CD4-positive, alpha-beta memory T cell (primary cell): Measurements from ENCODE around the gene MYPOP. TPM values are rescaled to one million over a fixed set of nuclear protein-coding genes. Genes with fewer than 3 reads are reported as not detected.
A peak's percentile ranks its signal among the peaks of the same experiment; 100 is the strongest.

Experiments used
- CTCF ChIA-PET: fragments of 350-600 bp; sonication (Branson Sonifier 250); formaldehyde crosslinking; loops from one replicate; lab custom pipeline; 2021; ENCODE audit warnings: inconsistent platforms; ENCODE audit not compliant: partially characterized antibody; lab: Charles Lee
- POLR2A ChIA-PET: fragments of 350-600 bp; sonication (Branson Sonifier 250); formaldehyde crosslinking; loops from one replicate; lab custom pipeline; 2021; ENCODE audit not compliant: partially characterized antibody; lab: Charles Lee
- DNase-seq, 5 donors: peaks; one replicate each; pipeline versions ENCODE4 v3.0.0 to v3.0.0-alpha.2; 2020 to 2022; ENCODE audit warnings: mixed read lengths in 1 of 5
- H3K27ac ChIP-seq: one replicate; pipeline ENCODE4 v1.7.0; 2013; ENCODE audit warnings: low read depth, low read length
- H3K27me3 ChIP-seq: 2 replicates; pipeline ENCODE4 v1.7.0; 2013; ENCODE audit warnings: mild to moderate bottlenecking, low read length, moderate library complexity; ENCODE audit not compliant: insufficient read depth
- H3K36me3 ChIP-seq: 2 replicates; pipeline ENCODE4 v1.7.0; 2013; ENCODE audit warnings: mild to moderate bottlenecking, low read length, moderate library complexity; ENCODE audit not compliant: insufficient read depth
- H3K4me1 ChIP-seq: 2 replicates; pipeline ENCODE4 v1.7.0; 2013; ENCODE audit warnings: mild to moderate bottlenecking, low read length, moderate library complexity; ENCODE audit not compliant: insufficient read depth
- H3K4me3 ChIP-seq, 2 donors: one replicate each; pipeline ENCODE4 v1.7.0; 2013; ENCODE audit warnings: low read length in 2 of 2, mild to moderate bottlenecking in 1 of 2
- H3K9me3 ChIP-seq, 2 donors: one replicate each; pipeline ENCODE4 v1.7.0; 2013; ENCODE audit warnings: low read length in 2 of 2, control low read depth in 1 of 2; ENCODE audit not compliant: control insufficient read depth in 1 of 2
- H3K27ac Mint-ChIP-seq, 7 donors: one replicate each; pipeline ENCODE4 v1.8.0; 2020 to 2021; ENCODE audit warnings: mixed read lengths in 7 of 7, mild to moderate bottlenecking in 6 of 7, inconsistent platforms in 3 of 7, moderate library complexity in 3 of 7
- H3K27me3 Mint-ChIP-seq, 2 donors: one replicate each; pipeline ENCODE4 v1.8.0; 2020 to 2021; ENCODE audit warnings: mixed read lengths in 2 of 2
- H3K36me3 Mint-ChIP-seq, 2 donors: one replicate each; pipeline ENCODE4 v1.8.0; 2020 to 2021; ENCODE audit warnings: mixed read lengths in 2 of 2, inconsistent platforms in 1 of 2, mild to moderate bottlenecking in 1 of 2
- H3K4me1 Mint-ChIP-seq, 4 donors: one replicate each; pipeline ENCODE4 v1.8.0; 2020 to 2021; ENCODE audit warnings: mixed read lengths in 4 of 4, mild to moderate bottlenecking in 1 of 4
- H3K4me3 Mint-ChIP-seq, 8 donors: one replicate each; pipeline ENCODE4 v1.8.0; 2020 to 2021; ENCODE audit warnings: mixed read lengths in 8 of 8, mild to moderate bottlenecking in 7 of 8, moderate library complexity in 6 of 8, inconsistent platforms in 3 of 8
- H3K9me3 Mint-ChIP-seq, 8 donors: one replicate each; pipeline ENCODE4 v1.8.0; 2020 to 2021; ENCODE audit warnings: mixed read lengths in 8 of 8, mild to moderate bottlenecking in 5 of 8, inconsistent platforms in 3 of 8, moderate library complexity in 1 of 8
- intact Hi-C: fragments of 100-400 bp; cut with micrococcal nuclease; formaldehyde crosslinking; loops from one replicate; pipeline ENCODE4 v1.15.1; 2023
- polyA plus RNA-seq, 2 donors: library from polyadenylated mRNA; unstranded; fragments of 300-500 nt; fragmentation: Illumina TruSeq; gene quantifications; one replicate each; pipeline ENCODE4 v1.2.3, GENCODE V29; 2021
- total RNA-seq, 2 experiments: library from RNA; stranded (reverse); gene quantifications; one replicate each; pipeline ENCODE4 v1.2.3, GENCODE V29; 2021

The MYPOP gene
- total and polyA plus RNA-seq, 4 experiments from 2014 or later, result 0.10 to 15.1 (median 6.9) TPM

- Mint-ChIP-seq H3K36me3 (peaks cover 4 to 17% of the 10 kb centered on the region in 2 donors), H3K4me3 (peak overlapping the region; percentile 29 to 98 (median 98)), H3K27ac (peak overlapping the region; percentile 97 to 99 (median 99)), H3K9me3 (no peaks in the 10 kb centered on the region), H3K4me1 (peaks cover 10 to 32% (median 18%) of the 10 kb centered on the region in 4 donors), H3K27me3 (no peaks in the 10 kb centered on the region)
- POLR2A ChIA-PET, result interaction anchor here (1.3 to 4.8 kb wide), 3 partner anchors 15 to 408 kb away, joined by 3 to 83 read pairs (median 47); partner anchors contain the start of genes FOXA3, MYPOP and SYMPK
- H3K27ac ChIP-seq, result peak overlapping the region; percentile 68
- peak overlapping the region; percentile 65 to 71 for H3K4me3 ChIP-seq
- CTCF ChIA-PET, result interaction anchor here (1.5 kb wide), 1 partner anchor 16 kb away, joined by 10 read pairs; the partner anchor contains the start of gene MYPOP
- no peaks in the 10 kb centered on the region for H3K36me3 ChIP-seq
- H3K9me3 ChIP-seq, result no peaks in the 10 kb centered on the region
- DNase-seq, result no peak
- intact Hi-C loops, result loop anchor here (2.0 to 5.0 kb wide), 2 partner anchors 380 to 1595 kb away; partner anchors contain the start of genes KPTN and VASP
- H3K4me1 ChIP-seq, result peaks cover 38% of the 10 kb centered on the region
- no peaks in the 10 kb centered on the region for H3K27me3 ChIP-seq
Observed at GRCh38 chr19:45887200-45887710, 15.2 kb downstream of the MYPOP start.

GRCh38 chr19:45886427-45887199 lies 15.8 kb downstream of the MYPOP start:
- no peaks in the 10 kb centered on the region for H3K9me3 Mint-ChIP-seq
- Histone ChIP-seq H3K4me1 (peaks cover 40% of the 10 kb centered on the region), H3K36me3 (no peaks in the 10 kb centered on the region), H3K27me3 (no peaks in the 10 kb centered on the region), H3K27ac (peak overlapping the region; percentile 68), H3K4me3 (peak overlapping the region; percentile 65 to 71), H3K9me3 (no peaks in the 10 kb centered on the region)
- CTCF ChIA-PET, result interaction anchor here (0.6 to 1.5 kb wide), 4 partner anchors 16 to 408 kb away, joined by 3 to 10 read pairs (median 7); partner anchors contain the start of genes FOXA3, MYPOP, SIX5 and SYMPK
- H3K27me3 Mint-ChIP-seq, result peaks cover 0 to under 1% of the 10 kb centered on the region in 2 donors
- peaks cover 11 to 36% (median 19%) of the 10 kb centered on the region in 4 donors for H3K4me1 Mint-ChIP-seq
- POLR2A ChIA-PET, result interaction anchor here (0.8 to 4.8 kb wide), 14 partner anchors 9 to 1597 kb away, joined by 3 to 83 read pairs (median 4); partner anchors contain the start of genes CCDC61, FBXO46, FOXA3 and MYPOP
- intact Hi-C loops, result loop anchor here (1.0 to 5.0 kb wide), 6 partner anchors 16 to 1596 kb away; partner anchors contain the start of genes CCDC61, KPTN, MYPOP and SYMPK
- peaks cover 4 to 17% of the 10 kb centered on the region in 2 donors for H3K36me3 Mint-ChIP-seq
- peak overlapping the region; percentile 94 to 98 (median 98) for H3K4me3 Mint-ChIP-seq
- peak overlapping the region; percentile 97 to 99 (median 99) for H3K27ac Mint-ChIP-seq
- peak; percentile 87 to 93 (median 91) for DNase-seq

GRCh38 chr19:45885556-45886426 lies 16.6 kb downstream of the MYPOP start, which contains the start of gene IRF2BP1:
Gene IRF2BP1, minus strand, starts transcription at chr19:45886141. Its CDS starts 367 bp downstream, at chr19:45885774.
- peaks cover 4 to 17% of the 10 kb centered on the region in 2 donors for H3K36me3 Mint-ChIP-seq
- ChIA-PET CTCF (interaction anchor here (0.6 to 4.2 kb wide), 8 partner anchors 16 to 407 kb away, joined by 3 to 38 read pairs (median 7); partner anchors contain the start of genes FOXA3, MYPOP, SIX5 and SYMPK), POLR2A (interaction anchor here (0.8 to 4.8 kb wide), 16 partner anchors 9 to 1598 kb away, joined by 3 to 83 read pairs (median 4); partner anchors contain the start of genes CCDC61, FBXO46, FOXA3 and MYPOP)
- peaks cover 0 to 3% of the 10 kb centered on the region in 2 donors for H3K27me3 Mint-ChIP-seq
- peak within 1 kb of the TSS; percentile 65 to 71 for H3K4me3 ChIP-seq
- H3K27me3 ChIP-seq, result no peaks in the 10 kb centered on the region
- intact Hi-C loops, result loop anchor here (1.0 to 5.0 kb wide), 6 partner anchors 17 to 1597 kb away; partner anchors contain the start of genes CCDC61, KPTN, MYPOP and SYMPK
- no peaks in the 10 kb centered on the region for H3K9me3 ChIP-seq
- no peaks in the 10 kb centered on the region for H3K9me3 Mint-ChIP-seq
- DNase-seq, result peak; percentile 88 to 95 (median 91)
- peak within 1 kb of the TSS; percentile 97 to 99 (median 99) for H3K27ac Mint-ChIP-seq
- no peaks in the 10 kb centered on the region for H3K36me3 ChIP-seq
- peak within 1 kb of the TSS; percentile 68 for H3K27ac ChIP-seq
- peaks cover 40% of the 10 kb centered on the region for H3K4me1 ChIP-seq
- H3K4me3 Mint-ChIP-seq, result peak within 1 kb of the TSS; percentile 94 to 98 (median 98)
- H3K4me1 Mint-ChIP-seq, result peaks cover 12 to 39% (median 22%) of the 10 kb centered on the region in 4 donors

- Mint-ChIP-seq H3K27me3 (peaks cover 0 to 3% of the 10 kb centered on the region in 2 donors), H3K9me3 (no peaks in the 10 kb centered on the region), H3K4me3 (peak overlapping the region; percentile 10 to 75 (median 58)), H3K36me3 (peaks cover 4 to 13% of the 10 kb centered on the region in 2 donors), H3K27ac (peak overlapping the region in 2 of 7 donors; percentile 36 to 68), H3K4me1 (peaks cover 12 to 39% (median 22%) of the 10 kb centered on the region in 4 donors)
- POLR2A ChIA-PET, result interaction anchor here (0.8 to 4.8 kb wide), 8 partner anchors 8 to 193 kb away, joined by 3 to 83 read pairs (median 4); partner anchors contain the start of genes CCDC61, FOXA3, MYPOP and QPCTL
- Histone ChIP-seq H3K27ac (peak overlapping the region; percentile 68), H3K9me3 (no peaks in the 10 kb centered on the region), H3K4me1 (peaks cover 40% of the 10 kb centered on the region), H3K4me3 (peak overlapping the region in 1 of 2 donors; percentile 65), H3K36me3 (no peaks in the 10 kb centered on the region), H3K27me3 (no peaks in the 10 kb centered on the region)
- CTCF ChIA-PET, result interaction anchor here (1.2 to 4.2 kb wide), 4 partner anchors 15 to 67 kb away, joined by 3 to 38 read pairs (median 14); partner anchors contain the start of genes FOXA3, MYPOP and SYMPK
- intact Hi-C loops, result loop anchor here (5.0 kb wide), 1 partner anchor 1597 kb away; the partner anchor contains the start of gene KPTN
- no peak for DNase-seq
Observed at GRCh38 chr19:45884682-45885555, 17.5 kb downstream of the MYPOP start.

GRCh38 chr19:45883881-45884681 lies 18.3 kb downstream of the MYPOP start:
- Mint-ChIP-seq H3K4me1 (peaks cover 12 to 39% (median 22%) of the 10 kb centered on the region in 4 donors), H3K9me3 (no peaks in the 10 kb centered on the region), H3K36me3 (peaks cover 4 to 13% of the 10 kb centered on the region in 2 donors), H3K27me3 (peaks cover 0 to 3% of the 10 kb centered on the region in 2 donors), H3K27ac (peak overlapping the region in 3 of 7 donors; percentile 57 to 72 (median 62)), H3K4me3 (peak overlapping the region in 7 of 8 donors; percentile 8 to 88 (median 56))
- Histone ChIP-seq H3K27ac (no peak overlapping the region), H3K27me3 (no peaks in the 10 kb centered on the region), H3K4me1 (peaks cover 40% of the 10 kb centered on the region), H3K36me3 (no peaks in the 10 kb centered on the region), H3K4me3 (no peak overlapping the region), H3K9me3 (no peaks in the 10 kb centered on the region)
- DNase-seq, result no peak
- intact Hi-C loops, result loop anchor here (1.0 kb wide), 1 partner anchor 67 kb away; no protein-coding TSS in a partner anchor
- ChIA-PET CTCF (interaction anchor here (1.1 to 4.2 kb wide), 4 partner anchors 19 to 133 kb away, joined by 4 to 38 read pairs (median 16); partner anchors contain the start of genes FOXA3, MYPOP and SYMPK), POLR2A (interaction anchor here (1.1 to 4.8 kb wide), 8 partner anchors 17 to 114 kb away, joined by 3 to 83 read pairs (median 10); partner anchors contain the start of genes CCDC61, FOXA3, MYPOP and SYMPK)
